ENCODE data around the gene ADGRD1.

The ADGRD1 gene

DNA sequence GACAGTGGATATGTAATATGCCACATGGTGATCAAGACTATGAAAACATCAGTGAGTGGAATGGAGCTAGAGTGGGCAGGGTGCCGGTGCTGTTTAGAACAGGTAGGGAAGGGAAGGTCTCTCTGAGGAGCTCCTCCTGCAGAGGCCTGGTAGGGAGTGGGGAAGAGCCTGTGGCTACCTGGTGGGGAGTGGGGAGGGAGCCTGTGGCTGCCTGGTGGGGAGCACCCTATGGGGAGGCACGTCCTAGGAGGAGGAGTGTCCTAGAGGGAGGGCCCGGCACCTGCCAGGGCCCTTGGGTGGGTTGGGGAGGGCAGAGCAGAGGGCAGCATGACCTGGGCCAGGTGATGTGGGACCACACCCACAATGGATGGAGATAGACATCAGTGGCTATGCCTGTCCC is 122.6 kb downstream of the ADGRD1 start:
- no peak for DNase-seq

GRCh38 chr12:131076791-131077747 is 123.4 kb downstream of the ADGRD1 start:
- no peak for DNase-seq

GRCh38 chr12:131077931-131078391 is 124.3 kb downstream of the ADGRD1 start:
- DNase-seq = no peak

DNA sequence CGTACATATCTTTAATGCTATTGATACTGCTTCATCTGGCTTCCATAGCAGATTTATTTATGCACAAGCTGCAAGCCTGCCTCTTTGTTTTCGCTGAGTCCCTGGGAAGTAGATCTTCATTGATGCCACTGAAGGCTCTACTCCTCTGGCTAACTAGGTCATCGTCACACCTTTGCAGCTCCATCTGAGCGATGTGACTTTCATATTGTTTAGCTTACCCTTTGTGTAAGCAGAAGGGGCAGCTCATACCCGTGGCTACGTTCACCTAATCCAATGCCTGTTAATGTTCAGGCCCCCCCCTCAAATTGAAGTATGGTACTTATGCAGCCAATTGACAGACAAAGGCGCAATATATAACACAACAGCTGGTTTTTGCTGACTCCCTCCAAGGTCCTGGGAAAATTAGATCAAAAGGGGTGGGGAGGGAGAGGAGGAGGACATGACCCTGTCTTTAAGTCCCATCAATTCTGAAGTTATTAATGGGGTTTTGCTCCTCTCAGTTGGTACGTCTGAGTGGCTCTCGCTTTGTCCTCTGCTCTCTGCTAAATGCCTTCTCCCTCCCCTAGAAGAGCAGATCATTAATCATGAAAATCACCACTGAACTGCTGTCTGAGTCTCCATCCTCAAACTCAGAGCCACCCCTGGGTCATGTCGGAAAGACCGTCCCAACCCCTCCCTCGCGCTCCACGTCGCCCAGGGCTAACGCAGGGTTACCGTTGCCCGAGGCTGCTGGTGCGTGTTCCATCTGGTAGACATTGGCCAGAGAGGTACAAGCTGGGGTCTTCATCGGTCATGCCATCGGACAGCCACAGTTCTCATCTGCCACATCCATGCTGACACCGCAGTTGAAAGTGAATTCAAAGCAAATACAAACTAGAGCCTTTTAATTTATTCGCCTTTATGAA is 128.8 kb downstream of the ADGRD1 start:
- no peak for DNase-seq

GRCh38 chr12:131084341-131085011 is 130.8 kb downstream of the ADGRD1 start:
- DNase-seq = no peak

- no peak for DNase-seq
Measured at GRCh38 chr12:131085125-131085815, 131.6 kb downstream of the ADGRD1 start.

GRCh38 chr12:131085816-131086591 is 132.3 kb downstream of the ADGRD1 start:
- no peak for DNase-seq

DNA sequence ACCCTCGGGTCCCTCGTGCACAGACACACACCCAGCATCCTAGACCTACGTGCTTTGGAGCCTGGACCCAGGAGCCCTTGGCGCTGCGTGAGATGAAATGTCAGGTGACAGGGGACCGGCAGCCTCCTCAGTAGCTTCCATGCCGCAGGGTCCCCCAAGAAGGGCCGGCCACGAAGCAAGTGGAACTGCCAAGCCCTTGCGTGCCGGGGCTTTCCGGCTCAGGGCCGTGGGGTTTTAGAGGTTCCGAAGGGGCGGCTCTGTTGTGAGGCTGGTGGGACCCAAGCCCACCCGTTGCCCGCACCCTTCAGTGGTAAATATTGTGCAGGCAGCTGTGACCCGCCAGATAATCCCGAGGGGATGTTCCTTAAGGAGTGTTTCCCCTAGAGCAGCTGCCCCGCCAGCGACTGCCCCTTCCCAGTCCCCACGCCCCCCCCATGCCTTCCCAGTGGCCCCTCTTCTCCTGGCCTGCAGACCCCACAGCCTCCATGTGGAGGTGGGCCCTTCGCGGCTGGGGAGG is 133.7 kb downstream of the ADGRD1 start:
- DNase-seq = no peak

DNA sequence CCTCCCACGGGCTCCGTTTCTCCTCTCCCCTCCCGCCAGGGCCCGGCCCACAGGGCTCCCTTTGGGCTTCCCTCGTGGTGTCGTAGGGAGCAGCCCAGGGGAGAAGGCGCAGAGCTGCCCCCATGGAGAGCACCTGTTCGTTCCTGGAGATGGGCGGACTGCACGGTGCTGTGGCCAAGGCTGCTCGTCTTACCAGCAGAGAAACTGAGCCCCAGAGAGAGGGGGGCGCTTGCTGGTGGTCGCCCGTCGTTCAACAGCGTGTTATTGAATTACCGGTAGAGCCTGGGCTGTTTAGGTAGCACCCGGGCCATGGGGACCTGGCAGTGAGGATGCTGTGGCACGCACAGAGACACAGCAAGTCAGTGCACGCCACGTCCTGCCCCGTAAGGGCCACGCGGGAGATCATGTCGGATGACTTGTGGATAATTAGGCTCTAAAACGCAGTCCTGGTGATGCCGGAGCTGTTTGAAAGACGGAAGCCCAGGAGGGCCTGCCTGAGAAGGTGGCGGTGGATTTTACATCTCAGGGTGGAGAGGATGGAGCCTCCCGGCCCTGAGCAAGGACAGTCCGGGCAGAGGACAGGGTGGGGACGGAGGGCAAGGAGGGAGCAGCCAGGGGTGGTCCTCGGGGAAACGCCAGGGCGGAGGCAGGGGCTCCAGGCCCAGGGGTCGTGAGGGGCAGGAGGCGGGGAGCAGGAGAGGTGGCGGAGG is 134.4 kb downstream of the ADGRD1 start:
- DNase-seq = no peak

DNA sequence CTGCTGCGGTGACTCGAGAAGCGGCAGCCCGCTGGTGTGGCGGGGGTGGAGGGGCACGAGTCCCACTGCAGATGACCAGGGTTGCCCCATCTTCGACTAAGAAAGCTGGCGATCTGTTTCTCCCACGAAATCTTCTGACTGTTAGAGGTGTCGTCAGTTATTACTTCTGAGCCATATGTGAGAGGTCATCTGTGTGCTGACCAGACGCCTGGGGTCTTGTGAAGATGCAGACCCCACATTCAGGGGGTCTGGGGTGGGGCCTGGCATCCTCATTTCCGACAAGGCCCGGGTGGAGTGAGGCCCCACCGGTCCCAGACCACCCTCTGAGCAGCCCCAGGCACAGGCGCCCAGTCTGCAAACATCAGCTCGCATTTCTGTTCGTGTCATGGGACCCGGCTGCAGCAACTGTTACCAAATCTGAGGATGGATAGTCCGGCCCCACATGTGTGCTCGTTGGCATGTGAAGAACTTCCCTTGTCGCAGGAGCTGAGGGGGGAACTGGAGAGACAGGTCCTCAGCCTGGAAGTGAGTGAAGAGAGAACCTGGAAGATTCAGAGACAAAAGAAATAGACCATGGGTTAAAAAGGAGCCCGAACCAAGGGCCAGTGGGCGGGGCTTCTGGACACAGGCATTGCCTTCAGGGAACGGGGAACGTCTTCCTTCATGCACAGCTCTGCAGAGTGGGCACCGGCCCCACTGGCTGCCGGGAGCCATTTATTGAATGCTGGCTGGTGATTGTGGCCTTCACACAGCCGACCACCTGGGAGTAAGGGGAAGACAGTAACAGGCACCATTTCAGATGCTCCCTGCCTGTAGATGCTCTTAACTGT is 135.2 kb downstream of the ADGRD1 start:
- DNase-seq = no peak

GRCh38 chr12:131089531-131090273 is 136.0 kb downstream of the ADGRD1 start:
- DNase-seq = no peak

DNA sequence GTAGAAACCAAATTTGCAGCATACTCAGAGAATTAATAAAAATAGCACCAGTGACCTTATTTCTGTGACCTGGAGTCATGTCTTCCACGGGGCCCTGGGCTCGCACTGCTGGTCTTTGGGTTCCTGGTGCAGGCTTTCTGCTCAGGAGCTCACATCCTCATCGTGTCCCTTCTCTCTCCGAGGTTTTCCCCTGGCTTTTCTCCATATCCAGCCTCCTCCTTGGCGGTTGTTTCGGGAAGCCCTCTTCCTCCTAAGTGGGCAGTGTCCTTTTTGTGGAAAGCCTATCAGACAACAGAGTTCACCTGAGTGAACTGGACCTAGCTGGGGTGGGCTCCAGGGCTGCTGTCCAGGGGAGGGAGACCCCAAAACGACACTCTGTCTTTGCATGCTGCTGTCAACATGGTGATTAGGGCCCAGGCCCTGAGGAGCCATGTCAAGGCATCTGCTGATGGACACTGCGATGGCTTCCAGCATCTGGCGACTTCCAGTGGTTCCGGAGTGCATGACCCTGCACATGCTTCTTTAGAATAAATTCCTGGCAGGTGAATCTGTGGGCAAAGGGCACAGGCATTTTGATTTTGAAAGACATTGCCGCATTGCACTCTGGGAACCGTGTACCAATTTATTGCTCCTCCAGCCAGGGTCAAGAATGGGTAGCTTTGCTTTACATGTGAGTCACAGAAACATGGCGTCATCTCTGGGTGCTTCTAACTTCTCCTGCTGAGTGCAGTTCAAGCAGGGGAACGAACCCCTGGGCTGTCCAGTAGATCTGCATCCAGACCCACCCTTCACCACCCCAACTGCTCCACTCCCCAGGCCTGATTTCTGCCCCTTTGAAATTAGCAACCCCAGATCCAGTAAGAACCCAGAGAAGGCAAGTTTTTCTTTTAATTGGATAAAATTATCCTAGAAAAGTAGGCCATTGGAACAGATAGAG is 136.8 kb downstream of the ADGRD1 start:
- no peak for DNase-seq

DNA sequence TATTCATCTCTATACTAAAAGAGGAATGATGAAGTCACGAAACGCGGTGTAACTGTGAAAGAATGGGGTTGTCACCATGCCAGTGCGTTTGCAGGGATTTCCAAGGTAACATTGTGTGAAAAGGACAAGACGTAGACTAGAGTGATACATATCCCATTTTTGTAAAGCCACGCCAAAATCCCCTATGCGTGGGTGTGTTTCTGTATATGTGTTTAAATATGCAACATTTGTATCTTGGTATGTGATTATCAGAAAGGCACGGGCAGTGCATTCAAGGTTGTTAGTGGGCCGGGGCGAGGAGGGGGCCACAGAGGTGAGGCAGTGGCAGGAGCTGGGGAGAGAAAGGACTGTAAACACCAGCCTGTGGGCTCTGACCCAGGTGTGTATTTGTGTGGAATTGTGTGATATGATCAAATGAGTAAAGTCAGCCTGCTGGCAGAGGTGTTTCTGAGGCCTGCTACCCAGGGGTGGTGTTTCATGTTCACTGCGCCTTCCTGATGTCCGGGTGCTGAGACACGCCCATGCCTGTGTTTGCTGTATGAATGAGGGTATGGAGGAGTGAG is 137.8 kb downstream of the ADGRD1 start:
- no peak for DNase-seq

GRCh38 chr12:131091976-131092691 is 138.4 kb downstream of the ADGRD1 start:
- no peak for DNase-seq

- DNase-seq = no peak
Measured at GRCh38 chr12:131092901-131093603, 139.3 kb downstream of the ADGRD1 start.

- DNase-seq = no peak
Measured at GRCh38 chr12:131093604-131093955, 139.9 kb downstream of the ADGRD1 start.
